Liver (tissue), 9 donors: ENCODE measurements around the gene ZNRF2. TPM values are rescaled to one million over a fixed set of nuclear protein-coding genes. Genes with fewer than 3 reads are reported as not detected.

Experiments
- DNase-seq: peaks from one replicate; pipeline ENCODE4 v3.0.0-alpha.2; 2017; ENCODE audit warnings: low spot score
- H3K27ac ChIP-seq, 2 donors: one replicate each; pipeline ENCODE4 v1.7.0; 2013; ENCODE audit warnings: inconsistent platforms in 2 of 2, low read length in 2 of 2, control low read depth in 1 of 2, low read depth in 1 of 2, mild to moderate bottlenecking in 1 of 2
- H3K27me3 ChIP-seq, 4 donors: one replicate each; pipeline versions ENCODE4 v1.6.1 to v1.7.0; 2013; ENCODE audit warnings: low read length in 3 of 4, inconsistent platforms in 1 of 4, mild to moderate bottlenecking in 1 of 4, moderate library complexity in 1 of 4; ENCODE audit not compliant: control insufficient read depth in 4 of 4, insufficient read depth in 4 of 4
- H3K36me3 ChIP-seq, 4 donors: one replicate each; pipeline versions ENCODE4 v1.6.1 to v1.7.0; 2013; ENCODE audit warnings: low read length in 3 of 4, mild to moderate bottlenecking in 3 of 4, low read depth in 1 of 4, moderate library complexity in 1 of 4; ENCODE audit not compliant: control insufficient read depth in 4 of 4, insufficient read depth in 3 of 4
- H3K4me1 ChIP-seq, 4 donors: one replicate each; pipeline versions ENCODE4 v1.6.1 to v1.7.0; 2013; ENCODE audit warnings: low read length in 3 of 4, mild to moderate bottlenecking in 3 of 4, moderate library complexity in 1 of 4; ENCODE audit not compliant: control insufficient read depth in 4 of 4, insufficient read depth in 4 of 4
- H3K4me3 ChIP-seq, 3 donors: one replicate each; pipeline versions ENCODE4 v1.6.1 to v1.7.0; 2013; ENCODE audit warnings: low read length in 3 of 3, control low read depth in 1 of 3, low read depth in 1 of 3, mild to moderate bottlenecking in 1 of 3
- H3K9ac ChIP-seq, 2 donors: one replicate each; pipeline ENCODE4 v1.7.0; 2013; ENCODE audit warnings: low read length in 2 of 2, mild to moderate bottlenecking in 2 of 2, moderate library complexity in 2 of 2, control low read depth in 1 of 2, low read depth in 1 of 2
- H3K9me3 ChIP-seq, 4 donors: one replicate each; pipeline versions ENCODE4 v1.6.1 to v1.7.0; 2013; ENCODE audit warnings: low read length in 3 of 4; ENCODE audit not compliant: control insufficient read depth in 4 of 4
- EGR1 ChIP-seq, 2 donors: IDR thresholded peaks; 2 replicates each; pipeline ENCODE4 v1.6.1; 2016 to 2018; ENCODE audit warnings: antibody characterized with exemption in 2 of 2, low read depth in 2 of 2
- FOXA1 ChIP-seq: IDR thresholded peaks from 2 replicates; pipeline ENCODE4 v1.6.1; 2016; ENCODE audit warnings: antibody characterized with exemption
- FOXA2 ChIP-seq: IDR thresholded peaks from 2 replicates; pipeline ENCODE4 v1.6.1; 2016; ENCODE audit warnings: antibody characterized with exemption
- GABPA ChIP-seq, 2 donors: IDR thresholded peaks in 1 of 2; conservative IDR thresholded peaks in 1 of 2; 2 replicates each; pipeline ENCODE4 v1.6.1; 2016; ENCODE audit warnings: antibody characterized with exemption in 2 of 2, mild to moderate bottlenecking in 1 of 2, moderate library complexity in 1 of 2
- HNF4A ChIP-seq, 2 donors: conservative IDR thresholded peaks; 2 replicates each; pipeline ENCODE4 v1.6.1; 2016; ENCODE audit warnings: antibody characterized with exemption in 2 of 2, mild to moderate bottlenecking in 2 of 2
- HNF4G ChIP-seq: IDR thresholded peaks from 2 replicates; pipeline ENCODE4 v1.6.1; 2016; ENCODE audit warnings: antibody characterized with exemption
- JUND ChIP-seq, 2 donors: IDR thresholded peaks; 2 replicates each; pipeline ENCODE4 v1.6.1; 2016; ENCODE audit warnings: antibody characterized with exemption in 2 of 2
- MAX ChIP-seq: IDR thresholded peaks from 2 replicates; pipeline ENCODE4 v1.6.1; 2016; ENCODE audit warnings: antibody characterized with exemption
- NR2F2 ChIP-seq: IDR thresholded peaks from 2 replicates; pipeline ENCODE4 v1.6.1; 2016; ENCODE audit warnings: antibody characterized with exemption
- RAD21 ChIP-seq, 2 donors: IDR thresholded peaks; 2 replicates each; pipeline ENCODE4 v1.6.1; 2016; ENCODE audit warnings: antibody characterized with exemption in 2 of 2, mild to moderate bottlenecking in 2 of 2
- REST ChIP-seq: IDR thresholded peaks from 2 replicates; pipeline ENCODE4 v1.6.1; 2016; ENCODE audit warnings: antibody characterized with exemption, mild to moderate bottlenecking
- SP1 ChIP-seq: IDR thresholded peaks from 2 replicates; pipeline ENCODE4 v1.6.1; 2018; ENCODE audit warnings: antibody characterized with exemption, mild to moderate bottlenecking
- TAF1 ChIP-seq: conservative IDR thresholded peaks from 2 replicates; pipeline ENCODE4 v1.6.1; 2016; ENCODE audit warnings: antibody characterized with exemption, mild to moderate bottlenecking
- YY1 ChIP-seq: IDR thresholded peaks from 2 replicates; pipeline ENCODE4 v1.6.1; 2016; ENCODE audit warnings: antibody characterized with exemption, mild to moderate bottlenecking
- ZBTB33 ChIP-seq: IDR thresholded peaks from 2 replicates; pipeline ENCODE4 v1.6.1; 2016; ENCODE audit warnings: antibody characterized with exemption
- WGBS: extraction: QIAGEN DNeasy Blood & Tissue Kit; methylation state at CpG from one replicate; pipeline ENCODE4 v1.1.7; 2013; 5-methylcytosine and 5-hydroxymethylcytosine counted together
- polyA plus RNA-seq, 2 donors: library from polyadenylated mRNA; stranded (reverse) in 1 of 2; unstranded in 1 of 2; fragments of 200-250 nt in 1 of 2; fragments of >200 nt in 1 of 2; fragmentation: Nextera tagmentation in 1 of 2; extraction: Ambion mirVana in 1 of 2; gene quantifications; one replicate each; pipeline versions ENCODE4 v1.2.1 to v1.2.3, GENCODE V29; 2013 to 2015
- total RNA-seq, 2 donors: library from RNA; depleted of rRNA; stranded (reverse); fragments of >200 nt; gene quantifications; one replicate each; pipeline ENCODE4 v1.2.3, GENCODE V29; 2014
- donor health status: healthy.
- donor health status: healthy.
- donor health status: healthy.
- donor health status: healthy.
- donor health status: healthy.

ZNRF2 gene
- total and polyA plus RNA-seq, 4 donors, result 6.9 to 30.0 (median 12.7) TPM

- Histone ChIP-seq H3K9ac (no peak overlapping the region), H3K27me3 (no peaks in the 10 kb centered on the region), H3K36me3 (no peaks in the 10 kb centered on the region), H3K27ac (no peak overlapping the region), H3K4me1 (peaks cover 0 to 8% (median 2%) of the 10 kb centered on the region in 4 donors), H3K9me3 (no peaks in the 10 kb centered on the region), H3K4me3 (no peak overlapping the region)
- TF ChIP-seq RAD21 (IDR thresholded peaks at IDR 0.05) (no peak), FOXA2 (no peak), TAF1 (no peak), FOXA1 (no peak), GABPA (IDR thresholded peaks at IDR 0.05 in 1 of 2, conservative IDR thresholded peaks at IDR 0.05 in 1 of 2) (no peak), NR2F2 (no peak), HNF4A (conservative IDR thresholded peaks at IDR 0.05) (no peak), ZBTB33 (no peak), HNF4G (no peak), REST (no peak), SP1 (no peak)
- WGBS, result 71% methylated on average over 2 of the region's 2 CpGs
- no peak for DNase-seq
Measured at GRCh38 chr7:30269490-30269889, 14.9 kb upstream of the ZNRF2 start.

- WGBS, result 90% methylated on average over 4 of the region's 4 CpGs
- no peak overlapping the region for H3K4me3 ChIP-seq
- no peaks in the 10 kb centered on the region for H3K9me3 ChIP-seq
- H3K9ac ChIP-seq, result no peak overlapping the region
- no peak for TF ChIP-seq SP1
- no peak for TF ChIP-seq HNF4G
- no peak for TF ChIP-seq JUND (IDR thresholded peaks at IDR 0.05)
- TF ChIP-seq EGR1 (IDR thresholded peaks at IDR 0.05; ENCODE audit: low read depth in 2 of 2), result no peak
- TF ChIP-seq YY1, result no peak
- TF ChIP-seq NR2F2, result no peak
- DNase-seq, result no peak
- no peaks in the 10 kb centered on the region for H3K36me3 ChIP-seq
- H3K27ac ChIP-seq, result no peak overlapping the region
- H3K27me3 ChIP-seq, result no peaks in the 10 kb centered on the region
- H3K4me1 ChIP-seq, result peaks cover 0 to 23% (median 15%) of the 10 kb centered on the region in 4 donors
Measured at GRCh38 chr7:30270921-30271320, 13.5 kb upstream of the ZNRF2 start.

GRCh38 chr7:30272126-30272525 is 12.3 kb upstream of the ZNRF2 start:
- no peak overlapping the region for H3K4me3 ChIP-seq
- 81% methylated on average over 2 of the region's 2 CpGs for WGBS
- no peak overlapping the region for H3K9ac ChIP-seq
- H3K27me3 ChIP-seq, result no peaks in the 10 kb centered on the region
- DNase-seq, result no peak
- no peak overlapping the region for H3K27ac ChIP-seq
- H3K9me3 ChIP-seq, result no peaks in the 10 kb centered on the region
- peaks cover 0 to 29% (median 21%) of the 10 kb centered on the region in 4 donors for H3K4me1 ChIP-seq
- TF ChIP-seq JUND (IDR thresholded peaks at IDR 0.05), result no peak
- no peak for TF ChIP-seq TAF1
- no peak for TF ChIP-seq REST
- no peak for TF ChIP-seq GABPA (IDR thresholded peaks at IDR 0.05 in 1 of 2, conservative IDR thresholded peaks at IDR 0.05 in 1 of 2)
- TF ChIP-seq FOXA1, result no peak
- no peak for TF ChIP-seq EGR1 (IDR thresholded peaks at IDR 0.05; ENCODE audit: low read depth in 2 of 2)
- no peak for TF ChIP-seq HNF4G
- no peak for TF ChIP-seq MAX
- no peak for TF ChIP-seq HNF4A (conservative IDR thresholded peaks at IDR 0.05)
- no peak for TF ChIP-seq NR2F2
- no peaks in the 10 kb centered on the region for H3K36me3 ChIP-seq
